ENCODE results near the gene BAZ1B. TPM values are rescaled to one million over a fixed set of nuclear protein-coding genes. Genes with fewer than 3 reads are reported as not detected.
A peak's percentile ranks its signal among the peaks of the same experiment; 100 is the strongest.

The BAZ1B gene
- total and polyA plus RNA-seq, 9 of the 15 experiments (the other 6 are each of a cell fraction or from before 2014, with no cell fraction given), result 15.0 to 134 (median 79.5) TPM

GRCh38 chr7:73429215-73429614, 92.9 kb downstream of the BAZ1B start:
- no peaks in the 10 kb centered on the region for H4K20me1 ChIP-seq (replicated peaks; ENCODE audit: control insufficient read depth, insufficient read depth, low read length)
- no peak overlapping the region for H3K4me3 ChIP-seq
- peak in 3 of 4 experiments; percentile 46 to 58 (median 47) for DNase-seq (ENCODE audit: extremely low read depth in 1 of 4, low spot score in 3 of 4)
- TF ChIP-seq RFX1 (IDR thresholded peaks at IDR 0.05), result peak; percentile 90
- TF ChIP-seq ZBTB7A (IDR thresholded peaks at IDR 0.05; ENCODE audit: borderline replicate concordance, control insufficient read depth, low read depth, low read length), result 0 out of 2 replicates have a peak, but pooled peaks have one; percentile 18
- no peak for TF ChIP-seq NR1H2 (CRISPR knock-in tag; IDR thresholded peaks at IDR 0.05)
- TF ChIP-seq POLR2B (IDR thresholded peaks at IDR 0.05; ENCODE audit: low read depth, partially characterized antibody), result no peak
- TF ChIP-seq EGR1 (conservative IDR thresholded peaks at IDR 0.05), result 0 out of 2 replicates have a peak, but pooled peaks have one; percentile 8
- peak in 1 of 2 experiments; percentile 12; a peak in 1 of 4 replicates for TF ChIP-seq NRF1 (conservative IDR thresholded peaks at IDR 0.05 in 1 of 2, IDR thresholded peaks at IDR 0.05 in 1 of 2)
- ChIA-PET POLR2A (interaction anchor here (0.7 kb wide), 1 partner anchor 612 kb away, joined by 3 read pairs; no protein-coding TSS in a partner anchor), CTCF (ENCODE audit: low intra/inter-chr PET ratio) (no interaction called here)
- WGBS (ENCODE audit: insufficient coverage, low coverage, missing lambda C conversion rate), result 0% methylated on average over 15 of the region's 18 CpGs
- in situ Hi-C loops (cut with MboI), result loop anchor here (25.0 kb wide), 1 partner anchor 1958 kb away; the partner anchor contains the start of gene TRIM73
- H3K9ac ChIP-seq (ENCODE audit: insufficient read depth in 1 of 2, low read depth in 2 of 2, low read length in 2 of 2), result peak overlapping the region in 1 of 2 experiments; percentile 64; a peak in 1 of 4 replicates
- no peaks in the 10 kb centered on the region for H3K79me2 ChIP-seq (ENCODE audit: control insufficient read depth, insufficient read depth, low read length)
- H3K9me3 ChIP-seq (replicated peaks; ENCODE audit: control insufficient read depth, insufficient read depth, low read depth, low read length), result no peaks in the 10 kb centered on the region
- peaks cover 13 to 40% of the 10 kb centered on the region in 2 experiments; a peak in 4 of 5 replicates for H3K27me3 ChIP-seq (ENCODE audit: control insufficient read depth in 2 of 2, insufficient read depth in 2 of 2, low read length in 2 of 2)
- 0 out of 3 replicates have a peak, but pooled peaks have one; percentile 2 for ATAC-seq
- no peak overlapping the region for H2AFZ ChIP-seq (ENCODE audit: low read depth, low read length)
- no peak overlapping the region for H3K4me2 ChIP-seq (ENCODE audit: insufficient read depth, low read length)
- H3K9me1 ChIP-seq (ENCODE audit: control insufficient read depth, insufficient read depth, low read length), result no peaks in the 10 kb centered on the region
- H3K4me1 ChIP-seq (replicated peaks in 1 of 2; ENCODE audit: control insufficient read depth in 2 of 2, insufficient read depth in 2 of 2, low read length in 2 of 2), result peaks cover 0 to 37% of the 10 kb centered on the region in 2 experiments; a peak in 2 of 5 replicates
- no peaks in the 10 kb centered on the region for H3K36me3 ChIP-seq (ENCODE audit: control insufficient read depth, insufficient read depth, low read length)
- intact Hi-C loops (cut with micrococcal nuclease), result no loop called here
- no peak for FAIRE-seq
- no peak overlapping the region for H3K27ac ChIP-seq (ENCODE audit: extremely low read depth, low read depth, low read length)
- BruUV-seq (replicated peaks), result no TSS peak
